ENCODE data around the gene SLC30A1. TPM values are rescaled to one million over a fixed set of nuclear protein-coding genes. Genes with fewer than 3 reads are reported as not detected.
A peak's percentile ranks its signal among the peaks of the same experiment; 100 is the strongest.

Gene SLC30A1
- total and polyA plus RNA-seq, 2 of the 13 experiments (the other 11 are each of a cell fraction or from before 2014, with no cell fraction given), result 5.9 to 24.4 TPM

DNA sequence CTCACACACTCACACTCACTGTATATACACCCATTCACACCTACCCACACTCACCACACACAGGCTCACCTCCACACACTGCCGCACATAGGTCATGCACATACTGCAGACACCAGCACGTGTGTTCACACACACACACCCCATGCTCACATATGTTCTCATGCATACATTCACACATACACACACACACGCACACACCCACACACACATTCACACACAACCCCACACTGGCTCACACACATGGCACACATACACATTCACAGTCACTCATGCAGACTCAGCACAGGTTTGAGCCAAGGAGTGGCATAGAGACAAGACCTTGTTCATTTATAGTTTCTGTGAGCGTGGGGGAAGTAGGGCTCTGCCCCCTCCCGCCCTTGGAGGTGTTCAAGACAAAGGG lies 41.1 kb upstream of the SLC30A1 start (continued):
- TF ChIP-seq NONO (IDR thresholded peaks at IDR 0.05) (no peak), NONO (CRISPR knock-in tag; conservative IDR thresholded peaks at IDR 0.05) (0 out of 2 replicates have a peak, but pooled peaks have one; percentile 27)

- ATAC-seq, result peak; percentile 78
- H3K4me1 ChIP-seq (ENCODE audit: insufficient read depth, low read length), result peaks cover 72% of the 10 kb centered on the region
- 14% methylated on average over 3 of the region's 8 CpGs for WGBS (ENCODE audit: low lambda C conversion rate)
- peak overlapping the region; percentile 50 for H3K27ac ChIP-seq (ENCODE audit: extremely low read length, insufficient read depth, low read length)
- FAIRE-seq, result peak; percentile 86
- H3K4me3 ChIP-seq (replicated peaks in 1 of 3; ENCODE audit: insufficient read depth in 1 of 3, low read depth in 2 of 3, low read length in 3 of 3), result peak overlapping the region in 1 of 3 experiments; percentile 51; a peak in 2 of 6 replicates
- no TSS peak for BruUV-seq (replicated peaks)
- ChIA-PET POLR2A (interaction anchor here (1.0 to 2.6 kb wide), 12 partner anchors 8 to 104 kb away, joined by 3 to 16 read pairs (median 6); partner anchors contain the start of gene SLC30A1), CTCF (ENCODE audit: low intra/inter-chr PET ratio, low total read pairs) (no interaction called here)
- H3K79me2 ChIP-seq (ENCODE audit: insufficient read depth, low read length), result no peaks in the 10 kb centered on the region
- peak; percentile 75 for DNase-seq (ENCODE audit: low spot score)
- peak overlapping the region; percentile 36; the same call in 1 of the 2 replicates for H3K9ac ChIP-seq (ENCODE audit: insufficient read depth, low read depth, low read length)
- H2AFZ ChIP-seq (ENCODE audit: low read length), result no peak overlapping the region
- H4K20me1 ChIP-seq (ENCODE audit: insufficient read depth, low read length), result no peaks in the 10 kb centered on the region
- intact Hi-C loops (cut with micrococcal nuclease; ENCODE audit: unreplicated experiment) (no loop called here), in situ Hi-C loops (cut with HindIII; ENCODE audit: extremely low pct_ligation_motif_present, low pct_unique_long_range_greater_than_20kb) (no loop called here)
- peak overlapping the region; percentile 65 for H3K4me2 ChIP-seq (ENCODE audit: low read depth, low read length)
- H3K27me3 ChIP-seq (ENCODE audit: control insufficient read depth in 1 of 2, insufficient read depth in 2 of 2, low read length in 2 of 2), result peaks cover 0 to 2% of the 10 kb centered on the region in 2 experiments; a peak in 1 of 5 replicates
- no peaks in the 10 kb centered on the region for H3K9me3 ChIP-seq (ENCODE audit: low read length)
- H3K36me3 ChIP-seq (replicated peaks in 1 of 2; ENCODE audit: control insufficient read depth in 1 of 2, insufficient read depth in 2 of 2, low read length in 2 of 2), result no peaks in the 10 kb centered on the region
- TF ChIP-seq ZNF260 (CRISPR knock-in tag; IDR thresholded peaks at IDR 0.05; ENCODE audit: borderline replicate concordance, low read depth) (no peak), DNMT1 (CRISPR knock-in tag; IDR thresholded peaks at IDR 0.05) (no peak), ISX (CRISPR knock-in tag; conservative IDR thresholded peaks at IDR 0.05) (no peak), KDM6A (CRISPR knock-in tag; IDR thresholded peaks at IDR 0.05; ENCODE audit: low read depth) (0 out of 2 replicates have a peak, but pooled peaks have one; percentile 44), ZZZ3 (CRISPR knock-in tag; IDR thresholded peaks at IDR 0.05; ENCODE audit: borderline replicate concordance) (no peak), MYC (CRISPR knock-in tag; IDR thresholded peaks at IDR 0.05; ENCODE audit: borderline replicate concordance) (no peak), SP2 (CRISPR knock-in tag; IDR thresholded peaks at IDR 0.05) (no peak), SETDB1 (CRISPR knock-in tag; IDR thresholded peaks at IDR 0.05; ENCODE audit: borderline replicate concordance) (no peak), ZNF276 (CRISPR knock-in tag; IDR thresholded peaks at IDR 0.05; ENCODE audit: low read depth) (no peak), ZNF33A (CRISPR knock-in tag; IDR thresholded peaks at IDR 0.05; ENCODE audit: borderline replicate concordance) (no peak), TCF12 (IDR thresholded peaks at IDR 0.05) (no peak), TCF12 (CRISPR knock-in tag; IDR thresholded peaks at IDR 0.05) (no peak), HMG20A (CRISPR knock-in tag; IDR thresholded peaks at IDR 0.05; ENCODE audit: borderline replicate concordance) (0 out of 2 replicates have a peak, but pooled peaks have one; percentile 23), ATF2 (CRISPR knock-in tag; IDR thresholded peaks at IDR 0.05) (no peak), MTF2 (CRISPR knock-in tag; IDR thresholded peaks at IDR 0.05; ENCODE audit: borderline replicate concordance) (no peak), ARNT2 (CRISPR knock-in tag; IDR thresholded peaks at IDR 0.05; ENCODE audit: low read depth) (no peak)
- TF ChIP-seq, protein P1, sequence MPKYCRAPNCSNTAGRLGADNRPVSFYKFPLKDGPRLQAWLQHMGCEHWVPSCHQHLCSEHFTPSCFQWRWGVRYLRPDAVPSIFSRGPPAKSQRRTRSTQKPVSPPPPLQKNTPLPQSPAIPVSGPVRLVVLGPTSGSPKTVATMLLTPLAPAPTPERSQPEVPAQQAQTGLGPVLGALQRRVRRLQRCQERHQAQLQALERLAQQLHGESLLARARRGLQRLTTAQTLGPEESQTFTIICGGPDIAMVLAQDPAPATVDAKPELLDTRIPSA (CRISPR knock-in tag; IDR thresholded peaks at IDR 0.05; ENCODE audit: borderline replicate concordance), result no peak
These were observed 40.4 kb upstream of the SLC30A1 start for GRCh38 chr1:211619033-211619996.

Data from HepG2 (cell line).